ENCODE data around the gene MSL3B. TPM values are rescaled to one million over a fixed set of nuclear protein-coding genes. Genes with fewer than 3 reads are reported as not detected.

Gene MSL3B

DNA sequence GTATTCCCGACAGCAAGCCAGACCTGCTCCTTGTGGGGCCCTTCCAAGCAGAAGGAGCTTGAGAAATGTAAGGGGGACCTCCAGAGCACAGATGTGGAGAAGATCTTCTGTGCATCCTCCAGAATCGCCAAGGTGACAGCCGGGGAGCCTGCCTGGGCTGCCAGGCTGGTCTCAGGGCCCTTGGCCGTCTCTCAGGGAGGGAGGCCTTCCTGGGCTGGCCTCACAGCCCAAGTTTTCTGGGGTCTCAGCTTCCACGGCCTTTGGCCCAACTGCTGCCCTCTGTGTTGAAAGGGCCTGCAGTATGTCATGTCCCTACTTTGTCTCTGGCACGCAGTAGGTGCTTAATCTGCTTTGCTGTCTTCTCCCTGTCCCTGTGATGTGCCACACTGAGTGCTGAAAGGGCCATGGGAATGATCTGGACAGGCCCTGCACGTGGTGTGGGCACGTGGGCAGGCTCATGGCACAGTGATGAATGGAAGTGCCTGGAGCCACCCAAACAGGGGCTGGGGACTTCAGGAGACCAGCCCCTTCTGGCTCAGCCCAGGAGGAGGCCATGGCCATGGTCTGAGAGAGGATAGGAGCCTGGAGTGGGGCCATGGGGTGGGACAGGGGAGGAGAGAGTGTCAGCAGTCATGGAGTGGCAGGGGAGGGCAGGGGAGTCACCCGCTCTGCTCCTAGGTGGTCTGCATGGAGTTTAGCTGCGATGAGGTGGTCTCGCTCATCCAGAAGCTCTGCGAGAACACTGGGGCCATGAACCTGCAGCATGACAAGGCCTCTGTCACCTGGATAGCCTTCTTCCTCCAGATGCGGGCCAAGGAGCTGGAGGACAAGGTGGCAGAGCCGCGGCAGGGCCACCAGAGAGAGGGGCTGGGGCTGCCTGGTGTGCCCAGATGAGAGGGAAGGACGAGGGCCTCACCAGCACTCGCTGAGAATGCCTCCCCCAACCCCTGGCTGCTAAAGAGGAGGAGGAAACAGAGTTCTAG lies 49.3 kb downstream of the MSL3B start:
- DNase-seq (ENCODE audit: low read depth in 4 of 4, low spot score in 2 of 4): no peak

DNA sequence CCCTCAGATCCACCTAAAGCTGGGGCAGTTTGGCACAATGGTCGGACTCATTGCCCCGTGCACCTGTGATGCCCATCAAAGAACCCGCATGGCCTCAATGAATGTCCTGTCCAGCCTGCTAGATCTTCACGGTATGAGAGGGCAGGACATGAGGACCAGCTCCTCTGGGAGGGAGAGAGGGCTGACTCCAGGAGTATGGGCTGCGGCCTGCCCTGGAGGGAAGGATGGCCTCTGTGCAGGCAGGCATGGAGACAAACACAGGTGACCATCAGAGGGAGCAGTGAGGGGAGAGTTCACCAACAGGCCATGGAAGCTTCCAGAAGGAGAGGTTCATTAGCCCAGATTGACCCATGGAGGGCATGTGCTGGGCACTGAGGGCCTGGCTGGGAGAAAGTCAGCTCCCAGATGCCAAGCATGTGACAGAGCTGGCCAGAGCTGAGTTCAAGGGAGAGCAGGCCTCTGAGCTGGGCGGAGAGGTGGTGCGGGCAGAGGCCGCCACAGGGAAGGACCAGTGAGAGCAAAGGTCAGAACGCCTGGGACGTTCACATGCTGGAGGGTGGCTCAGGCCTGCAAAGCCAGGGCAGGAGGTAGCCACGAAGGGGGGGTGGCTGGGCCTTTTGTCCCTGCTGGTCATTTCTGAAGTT lies 50.1 kb downstream of the MSL3B start:
- no peak for DNase-seq (ENCODE audit: low read depth in 4 of 4, low spot score in 2 of 4)

DNA sequence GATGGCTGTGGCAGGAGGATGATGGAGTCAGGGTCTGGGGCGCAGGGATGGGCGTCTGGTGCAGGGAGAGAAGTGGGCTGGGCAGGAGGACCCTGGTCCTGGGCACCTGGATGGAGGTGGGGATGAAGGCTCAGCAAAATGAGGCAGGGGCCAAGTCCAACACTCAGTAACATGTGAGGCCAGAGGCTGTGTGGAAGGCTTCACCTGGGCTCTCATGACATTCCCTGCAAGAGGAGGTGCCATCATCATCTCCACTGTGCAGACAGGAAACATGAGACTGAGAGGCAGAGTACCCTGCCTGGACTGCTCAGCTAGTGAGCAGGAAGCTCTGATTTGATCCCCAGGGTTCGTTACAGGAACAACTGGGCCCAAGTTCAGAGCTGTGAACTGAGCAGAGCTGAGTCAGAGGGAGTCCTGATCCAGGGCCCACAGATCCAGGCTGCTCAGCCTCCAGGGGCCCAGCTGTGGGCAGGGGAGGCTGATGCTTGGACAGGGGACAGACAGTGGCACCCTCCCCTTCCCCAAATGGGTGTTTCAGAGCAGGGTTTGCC lies 50.8 kb downstream of the MSL3B start:
- DNase-seq (ENCODE audit: low read depth in 4 of 4, low spot score in 2 of 4): no peak

DNA sequence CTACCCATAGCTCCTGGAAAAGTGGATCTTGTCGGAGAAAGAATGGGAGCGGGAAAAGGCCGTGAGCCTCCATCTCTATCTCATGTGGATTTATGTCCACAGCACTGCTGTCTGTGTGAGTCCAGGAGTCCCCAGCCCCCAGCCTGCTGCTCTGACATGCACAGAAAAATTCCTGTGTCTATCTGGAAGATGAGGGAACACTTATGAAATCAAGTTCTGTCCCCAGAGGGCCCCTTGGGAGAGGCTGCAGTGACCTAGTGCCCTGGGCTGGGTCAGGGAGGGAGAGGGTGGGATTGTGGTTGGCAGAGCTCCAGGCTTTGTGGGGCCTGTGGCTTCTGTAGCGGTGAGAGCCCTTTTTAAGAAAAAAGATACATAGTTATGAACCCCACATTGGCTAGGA lies 51.4 kb downstream of the MSL3B start:
- no peak for DNase-seq (ENCODE audit: low read depth in 4 of 4, low spot score in 2 of 4)

DNA sequence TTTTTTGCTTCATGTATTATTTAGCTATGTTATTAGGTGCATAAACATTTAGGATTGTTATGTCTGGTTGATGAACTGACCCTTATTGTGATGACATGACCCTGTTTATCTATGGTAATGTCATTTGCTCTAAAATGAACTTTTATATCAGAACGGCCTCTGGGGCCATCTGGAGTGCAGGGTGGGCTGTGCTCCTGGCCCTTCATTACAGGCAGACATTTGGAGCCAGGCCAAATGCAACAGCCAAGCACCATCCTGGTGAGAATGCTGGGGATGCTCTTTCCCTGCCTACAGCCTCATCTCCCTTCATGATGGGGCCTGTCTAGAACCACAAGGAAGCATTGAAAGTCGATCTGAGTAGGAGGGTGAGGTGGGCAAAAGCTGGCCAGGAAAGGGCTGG lies 51.9 kb downstream of the MSL3B start:
- no peak for DNase-seq (ENCODE audit: low read depth in 4 of 4, low spot score in 2 of 4)

DNA sequence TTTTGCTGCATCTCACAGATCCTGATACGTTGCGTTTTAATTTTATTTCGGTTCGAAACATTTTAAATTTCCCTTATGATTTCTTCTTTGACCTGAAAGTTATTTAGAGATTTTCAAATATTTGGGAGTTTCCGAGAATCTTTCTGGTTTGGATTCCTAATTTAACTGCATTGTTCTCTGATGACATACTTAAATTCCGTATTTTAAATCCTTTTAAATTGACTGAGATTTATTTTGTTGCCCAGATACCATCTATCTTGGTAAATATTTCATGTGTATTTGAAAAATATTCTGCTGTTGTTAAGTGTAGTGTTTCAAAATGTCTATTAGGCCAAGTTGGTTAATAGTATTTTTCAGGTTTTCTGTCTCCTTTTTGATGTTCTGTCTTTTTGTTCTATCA lies 52.3 kb downstream of the MSL3B start:
- DNase-seq (ENCODE audit: low read depth in 4 of 4, low spot score in 2 of 4): no peak

Other genes starting within 250 kb of the MSL3B start
- not detected for gene UGT1A10, start 231.9 kb downstream of the MSL3B start, polyA plus RNA-seq (ENCODE audit: insufficient read length in 4 of 4)
- 1 to 10 TPM; 4.2 to 7.3 (median 5.5) TPM for gene UGT1A9, start 196.5 kb downstream of the MSL3B start, polyA plus RNA-seq (ENCODE audit: insufficient read length in 4 of 4)
- not detected for gene UGT1A7, start 186.5 kb downstream of the MSL3B start, polyA plus RNA-seq (ENCODE audit: insufficient read length in 4 of 4)
- gene UGT1A6, start 175.5 kb downstream of the MSL3B start, polyA plus RNA-seq (ENCODE audit: insufficient read length in 4 of 4): 1 to 10 TPM; 1.6 to 5.5 (median 3.8) TPM
- not detected for gene UGT1A5, start 155.5 kb downstream of the MSL3B start, polyA plus RNA-seq (ENCODE audit: insufficient read length in 4 of 4)
- gene UGT1A4, start 149.7 kb downstream of the MSL3B start, polyA plus RNA-seq (ENCODE audit: insufficient read length in 4 of 4): not detected
- not detected for gene UGT1A3, start 139.3 kb downstream of the MSL3B start, polyA plus RNA-seq (ENCODE audit: insufficient read length in 4 of 4)
- under 1 TPM; 0.11 to 0.46 (median 0.31) TPM for gene UGT1A1, start 108.1 kb downstream of the MSL3B start, polyA plus RNA-seq (ENCODE audit: insufficient read length in 4 of 4)
- under 1 TPM in 3 of 4 donors, not detected in 1; 0.09 to 0.18 (median 0.16) TPM for gene MROH2A, start 90.1 kb downstream of the MSL3B start, polyA plus RNA-seq (ENCODE audit: insufficient read length in 4 of 4)
- 10 to 100 TPM; 17.3 to 26.6 (median 22.4) TPM for gene HJURP, start 13.9 kb downstream of the MSL3B start, polyA plus RNA-seq (ENCODE audit: insufficient read length in 4 of 4)
- under 1 TPM in 2 of 4 donors, not detected in 2; 0.30 to 0.36 TPM for gene TRPM8, start 49.0 kb upstream of the MSL3B start, polyA plus RNA-seq (ENCODE audit: insufficient read length in 4 of 4)
- 1 to 10 TPM in 1 of 4 donors, not detected in 3; 1.9 TPM for gene SPP2, start 182.3 kb upstream of the MSL3B start, polyA plus RNA-seq (ENCODE audit: insufficient read length in 4 of 4)

Data from left renal cortex interstitium (tissue), 4 donors.